HUES48 (cell line): ENCODE results near the gene GID8.

Experiments used
- H3K27ac ChIP-seq: one replicate; pipeline ENCODE4 v1.7.0; 2013; ENCODE audit warnings: low read depth, low read length, inconsistent platforms
- H3K27me3 ChIP-seq: 2 replicates; pipeline ENCODE4 v1.6.1; 2013; ENCODE audit warnings: mild to moderate bottlenecking, low read length; ENCODE audit not compliant: control insufficient read depth, insufficient read depth
- H3K36me3 ChIP-seq: 2 replicates; pipeline ENCODE4 v1.6.1; 2013; ENCODE audit warnings: low read length; ENCODE audit not compliant: control insufficient read depth, insufficient read depth
- H3K4me1 ChIP-seq: 2 replicates; pipeline ENCODE4 v1.6.1; 2013; ENCODE audit warnings: mild to moderate bottlenecking, low read length; ENCODE audit not compliant: control insufficient read depth, insufficient read depth
- H3K4me3 ChIP-seq: 2 replicates; pipeline ENCODE4 v1.5.1; 2013; ENCODE audit warnings: mild to moderate bottlenecking, low read depth, low read length
- H3K9ac ChIP-seq: 2 replicates; pipeline ENCODE4 v1.6.1; 2013; ENCODE audit warnings: mild to moderate bottlenecking, low read depth, low read length, moderate library complexity
- H3K9me3 ChIP-seq: 2 replicates; pipeline ENCODE4 v1.6.1; 2013; ENCODE audit warnings: low read length; ENCODE audit not compliant: control insufficient read depth, insufficient read depth

The GID8 gene

DNA sequence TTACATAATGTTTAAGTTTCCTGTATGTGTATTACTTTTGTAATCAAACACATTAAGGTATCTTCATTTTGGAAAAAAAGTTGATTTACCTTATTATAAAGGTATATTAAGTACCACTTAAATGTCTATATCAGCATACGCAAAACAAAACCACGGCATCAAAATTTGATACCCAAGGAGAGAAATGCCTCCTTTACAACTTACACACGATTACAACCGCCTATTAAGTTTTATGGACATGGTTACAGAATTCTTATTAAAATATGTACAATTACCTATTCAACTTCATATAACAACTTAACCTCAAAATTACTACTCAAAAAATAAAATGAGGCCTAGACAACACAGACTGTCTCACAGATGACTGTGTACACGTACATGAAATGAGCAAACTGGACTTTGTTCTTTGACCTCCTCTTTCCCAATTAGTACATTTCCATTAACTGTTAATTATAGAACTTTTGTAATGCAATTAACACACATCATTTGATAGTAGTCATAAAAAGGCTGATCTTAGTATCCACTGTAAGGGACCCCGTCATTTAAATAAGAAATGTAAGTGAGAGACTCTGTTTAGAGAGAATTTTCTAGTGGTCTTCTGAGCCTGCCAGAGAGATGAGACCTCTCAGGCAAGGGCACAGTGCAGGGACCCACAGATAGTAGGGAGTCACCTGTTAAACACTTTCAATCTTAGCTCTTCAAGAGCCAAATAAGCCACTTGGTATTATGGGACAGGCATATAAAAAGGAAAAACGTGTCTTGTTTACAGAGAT lies 14.1 kb upstream of the GID8 start:
- peak overlapping the region; percentile 36 for H3K27ac ChIP-seq
- 0 out of 2 replicates have a peak overlapping the region, but pooled peaks have one; percentile 18 for H3K9ac ChIP-seq
- no peaks in the 10 kb centered on the region for H3K9me3 ChIP-seq
- H3K4me1 ChIP-seq = peaks cover 53% of the 10 kb centered on the region
- peak overlapping the region; percentile 93 for H3K4me3 ChIP-seq
- no peaks in the 10 kb centered on the region for H3K27me3 ChIP-seq
- H3K36me3 ChIP-seq = no peaks in the 10 kb centered on the region

DNA sequence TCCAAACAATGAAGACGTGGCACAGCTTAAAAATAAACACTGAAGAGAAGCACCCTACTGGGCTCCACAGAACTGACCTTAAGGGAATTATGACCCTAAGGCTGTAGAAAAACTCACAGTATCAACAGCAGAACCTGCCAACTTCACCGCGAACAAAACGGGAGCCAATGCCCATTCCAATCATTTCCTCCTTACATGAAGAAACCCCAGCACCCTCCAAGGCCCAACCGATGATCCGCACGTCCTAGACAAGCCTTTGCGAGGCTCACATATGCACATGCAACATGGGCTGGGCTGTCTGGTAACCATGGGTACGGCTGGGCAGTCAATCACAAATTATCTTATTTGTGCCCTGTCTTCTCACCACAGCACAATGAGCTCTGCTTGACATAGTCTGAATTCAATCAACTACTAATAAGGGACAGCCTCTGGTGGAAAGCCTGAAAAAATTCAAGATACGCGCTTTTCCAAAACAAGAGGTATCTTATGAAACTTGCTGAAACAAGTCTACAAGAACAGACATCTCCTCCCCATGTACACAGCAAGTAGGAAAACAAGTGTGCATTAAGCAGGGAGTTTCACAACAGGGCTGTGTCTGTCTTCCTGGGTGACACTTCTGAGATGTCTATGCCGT lies 13.4 kb upstream of the GID8 start:
- no peaks in the 10 kb centered on the region for H3K9me3 ChIP-seq
- 0 out of 2 replicates have a peak overlapping the region, but pooled peaks have one; percentile 89 for H3K9ac ChIP-seq
- peaks cover 46% of the 10 kb centered on the region for H3K4me1 ChIP-seq
- H3K36me3 ChIP-seq = no peaks in the 10 kb centered on the region
- H3K27ac ChIP-seq = no peak overlapping the region
- H3K4me3 ChIP-seq = peak overlapping the region; percentile 93
- no peaks in the 10 kb centered on the region for H3K27me3 ChIP-seq

DNA sequence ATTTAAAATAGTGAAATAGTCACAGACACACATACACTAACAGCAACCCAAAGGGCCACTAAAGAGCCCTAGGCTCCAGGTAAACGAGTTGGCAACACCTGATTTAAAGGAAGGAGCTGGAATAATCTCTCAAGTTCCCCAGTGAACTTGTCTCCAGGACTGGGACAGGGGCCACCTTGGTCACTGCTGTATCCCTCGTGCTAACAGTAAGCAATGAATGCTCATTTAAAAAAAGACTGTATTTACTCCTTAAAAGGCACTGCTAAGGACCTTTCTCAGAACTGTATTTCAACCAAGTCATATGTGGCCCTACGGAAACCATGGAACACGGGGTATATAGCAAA lies 12.9 kb upstream of the GID8 start:
- H3K27me3 ChIP-seq = no peaks in the 10 kb centered on the region
- H3K4me1 ChIP-seq = peaks cover 44% of the 10 kb centered on the region
- H3K9ac ChIP-seq = peak overlapping the region; percentile 89
- H3K4me3 ChIP-seq = peak overlapping the region; percentile 93
- no peaks in the 10 kb centered on the region for H3K9me3 ChIP-seq
- H3K36me3 ChIP-seq = no peaks in the 10 kb centered on the region
- H3K27ac ChIP-seq = no peak overlapping the region

DNA sequence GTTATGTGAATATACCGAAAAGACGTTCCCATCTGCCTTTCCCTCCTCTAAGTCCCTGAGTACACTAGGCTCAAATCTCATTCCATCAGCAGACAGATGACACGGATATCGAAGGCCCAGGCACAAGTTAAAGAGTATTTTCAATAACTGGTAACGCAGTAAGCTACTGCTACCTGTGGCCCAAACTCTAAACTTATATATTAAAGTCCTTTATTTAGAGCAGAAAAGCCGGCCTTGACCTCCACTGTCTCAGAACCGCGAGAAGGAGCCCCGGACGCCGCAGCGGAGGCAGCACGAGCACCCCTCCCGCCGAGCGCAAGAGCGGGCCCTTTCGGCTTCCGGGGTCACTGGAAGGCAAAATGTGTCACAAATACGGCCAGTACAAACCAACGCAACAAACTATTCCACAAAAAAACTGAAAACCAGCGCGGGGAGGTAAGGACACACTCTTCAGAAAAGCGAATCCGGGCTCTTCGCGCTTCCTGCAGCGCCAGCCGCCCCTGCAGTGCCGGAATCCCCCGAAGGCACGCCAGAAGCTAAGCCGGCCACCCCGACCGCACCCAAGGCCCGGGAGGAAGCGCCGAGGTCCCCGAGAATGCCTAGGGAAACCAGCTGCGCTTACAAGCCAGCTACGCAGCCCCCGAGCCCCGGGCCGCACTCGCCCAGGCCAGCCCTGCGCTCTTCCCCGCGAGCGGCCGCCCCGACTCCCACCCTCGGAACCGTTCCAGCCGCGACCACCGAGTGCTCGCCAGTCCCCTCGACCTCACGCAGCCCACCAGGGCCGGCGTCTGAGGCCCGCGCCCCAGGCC lies 12.3 kb upstream of the GID8 start:
- Histone ChIP-seq H3K4me1 (peaks cover 44% of the 10 kb centered on the region), H3K27me3 (no peaks in the 10 kb centered on the region), H3K9me3 (no peaks in the 10 kb centered on the region), H3K9ac (peak overlapping the region; percentile 89), H3K4me3 (peak overlapping the region; percentile 93), H3K36me3 (no peaks in the 10 kb centered on the region), H3K27ac (peak overlapping the region; percentile 97)

DNA sequence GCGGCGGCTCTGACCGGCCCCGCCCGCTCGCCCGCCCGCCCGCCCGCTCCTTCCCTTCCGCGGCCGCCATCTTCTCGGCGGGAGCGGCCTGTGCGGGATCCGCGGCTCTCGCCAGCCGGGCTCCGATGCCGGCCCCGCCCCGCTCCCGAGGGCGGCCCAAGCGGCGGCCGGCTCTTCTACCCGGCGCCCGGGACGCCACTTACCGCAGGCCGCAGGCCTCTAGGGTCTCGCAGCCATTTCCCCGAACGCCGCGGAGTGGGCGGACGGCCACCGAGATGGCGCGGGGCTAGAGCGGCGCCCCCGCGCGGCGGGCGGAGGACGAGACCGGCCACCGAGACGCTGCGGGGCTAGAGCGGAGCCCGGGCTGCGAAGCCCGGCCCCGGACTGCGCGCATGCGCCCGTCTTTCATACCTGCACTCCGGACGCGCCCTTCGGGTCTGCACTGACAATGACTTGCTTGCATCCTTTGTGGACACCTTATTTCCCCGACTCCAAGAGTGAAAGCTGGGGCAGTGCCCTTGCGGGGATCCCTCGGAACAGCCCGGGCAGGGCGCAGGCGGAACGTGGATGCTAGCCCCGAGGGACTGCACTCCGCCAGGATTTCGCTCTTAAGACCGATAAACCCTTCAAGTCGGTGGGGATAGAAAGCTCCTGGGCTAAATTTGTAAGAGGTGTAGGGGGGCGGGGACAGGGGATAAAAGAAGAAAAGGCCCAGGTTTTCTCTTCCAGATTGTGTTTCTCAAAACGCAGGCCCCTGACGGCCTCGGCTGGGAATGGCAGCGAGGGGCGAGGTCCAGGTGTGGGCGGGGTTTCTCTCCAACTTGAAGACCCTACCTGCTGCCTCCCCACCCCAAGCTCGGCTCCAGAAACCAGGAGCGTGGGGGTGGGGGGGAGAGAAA lies 11.5 kb upstream of the GID8 start, which contains the start of gene DIDO1:
Gene DIDO1, minus strand, starts transcription at position 277 of the 899 bp plus-strand sequence.
- Histone ChIP-seq H3K36me3 (no peaks in the 10 kb centered on the region), H3K9ac (peak within 1 kb of the TSS; percentile 89), H3K27ac (peak within 1 kb of the TSS; percentile 97), H3K4me3 (peak within 1 kb of the TSS; percentile 93), H3K9me3 (no peaks in the 10 kb centered on the region), H3K27me3 (no peaks in the 10 kb centered on the region), H3K4me1 (peaks cover 46% of the 10 kb centered on the region)

DNA sequence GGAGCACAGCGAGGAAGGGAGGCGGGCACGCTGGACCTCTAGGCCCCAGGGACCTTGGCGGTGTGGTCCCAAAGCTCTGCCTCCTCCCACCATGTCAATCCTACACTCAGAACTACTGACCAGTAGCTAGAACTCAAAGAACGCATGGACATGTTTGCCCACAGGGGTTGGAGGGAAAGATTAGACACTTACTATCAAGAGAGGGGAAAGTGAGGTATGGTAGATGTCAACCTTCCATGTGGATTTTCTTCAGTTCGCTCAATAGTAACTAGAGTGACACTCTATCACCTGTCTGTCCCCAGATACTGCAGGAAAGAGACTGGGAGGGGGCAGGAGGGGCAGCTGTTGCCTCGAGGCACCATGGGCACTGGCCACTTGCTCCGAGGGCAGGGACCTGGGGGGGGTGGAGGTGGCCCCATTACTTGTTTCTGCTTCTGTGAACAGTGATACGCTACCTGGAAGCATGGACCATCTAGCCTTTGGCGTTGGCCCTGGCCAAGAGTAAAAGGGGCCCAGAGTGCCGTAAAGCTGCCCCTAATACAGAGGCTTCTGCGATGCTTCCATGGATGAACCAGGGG lies 10.7 kb upstream of the GID8 start:
- Histone ChIP-seq H3K4me1 (peaks cover 51% of the 10 kb centered on the region), H3K4me3 (peak overlapping the region; percentile 93), H3K27ac (peak overlapping the region; percentile 97), H3K27me3 (no peaks in the 10 kb centered on the region), H3K36me3 (0 out of 2 replicates have a peak, but pooled peaks cover 3% of the 10 kb centered on the region), H3K9me3 (no peaks in the 10 kb centered on the region), H3K9ac (peak overlapping the region; percentile 89)

DNA sequence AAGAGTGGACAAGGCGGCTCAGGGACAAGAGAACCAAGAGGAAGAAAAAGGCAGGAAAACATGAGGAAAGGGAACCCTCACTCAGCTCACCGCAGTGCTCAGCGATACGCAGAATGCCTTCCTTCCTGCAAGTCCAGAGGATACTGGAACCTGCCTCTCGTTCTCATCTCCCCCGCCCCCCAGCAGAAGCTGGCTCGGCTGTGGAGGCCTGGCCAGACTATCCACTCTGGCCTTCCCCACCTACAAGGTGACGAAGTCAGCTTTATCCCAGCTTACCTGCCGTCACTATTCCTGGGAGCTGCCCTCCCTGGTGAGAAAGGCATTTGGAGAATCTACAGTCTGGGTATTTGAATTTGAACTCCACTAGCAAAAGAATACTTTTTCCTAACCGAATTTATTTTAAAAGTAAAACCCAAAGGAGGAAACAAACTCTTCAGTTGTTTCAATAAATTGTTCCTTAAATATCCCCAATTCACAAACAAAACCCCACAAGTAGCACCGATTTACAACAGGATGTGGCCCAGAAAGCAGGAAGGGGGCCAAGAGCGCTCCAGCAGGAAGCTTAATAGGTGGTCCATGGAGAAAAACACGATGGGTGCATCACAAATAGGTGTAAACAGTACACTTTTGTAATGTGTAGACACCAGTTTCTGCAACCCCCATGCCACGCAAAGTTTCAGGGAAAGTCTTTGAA lies 9.6 kb upstream of the GID8 start:
- Histone ChIP-seq H3K9me3 (no peaks in the 10 kb centered on the region), H3K27ac (peak overlapping the region; percentile 97), H3K4me3 (peak overlapping the region; percentile 93), H3K36me3 (peaks cover 11% of the 10 kb centered on the region), H3K27me3 (no peaks in the 10 kb centered on the region), H3K4me1 (peaks cover 50% of the 10 kb centered on the region), H3K9ac (peak overlapping the region; percentile 74)

DNA sequence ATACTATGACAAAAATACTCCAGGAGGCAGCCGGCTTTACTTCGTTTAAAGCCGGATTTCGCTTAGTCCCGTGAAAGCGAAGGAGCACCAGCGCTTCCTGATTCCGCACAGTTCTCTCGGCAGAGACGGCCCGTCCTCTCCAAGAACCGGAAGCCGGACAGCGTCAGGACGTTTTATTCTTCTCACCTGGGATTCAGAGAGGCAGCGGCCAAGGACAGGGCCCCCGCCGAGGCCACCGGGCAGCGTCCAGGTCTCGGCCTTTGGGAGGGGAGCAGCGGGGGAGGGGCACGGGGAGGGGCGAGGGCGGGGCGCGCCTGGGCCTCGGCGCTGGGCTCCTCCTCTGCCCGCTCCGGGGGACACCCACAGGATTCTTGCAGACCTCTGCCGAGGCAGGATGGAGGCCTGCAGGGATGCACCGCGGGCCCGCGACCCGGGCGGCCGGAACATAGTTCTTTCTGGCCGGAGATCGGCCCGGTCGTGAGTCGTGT lies 8.9 kb upstream of the GID8 start:
- peak overlapping the region; percentile 93 for H3K4me3 ChIP-seq
- peak overlapping the region; percentile 97 for H3K27ac ChIP-seq
- peaks cover 45% of the 10 kb centered on the region for H3K4me1 ChIP-seq
- H3K9ac ChIP-seq = peak overlapping the region; percentile 74
- H3K27me3 ChIP-seq = no peaks in the 10 kb centered on the region
- no peaks in the 10 kb centered on the region for H3K9me3 ChIP-seq
- H3K36me3 ChIP-seq = peaks cover 18% of the 10 kb centered on the region

DNA sequence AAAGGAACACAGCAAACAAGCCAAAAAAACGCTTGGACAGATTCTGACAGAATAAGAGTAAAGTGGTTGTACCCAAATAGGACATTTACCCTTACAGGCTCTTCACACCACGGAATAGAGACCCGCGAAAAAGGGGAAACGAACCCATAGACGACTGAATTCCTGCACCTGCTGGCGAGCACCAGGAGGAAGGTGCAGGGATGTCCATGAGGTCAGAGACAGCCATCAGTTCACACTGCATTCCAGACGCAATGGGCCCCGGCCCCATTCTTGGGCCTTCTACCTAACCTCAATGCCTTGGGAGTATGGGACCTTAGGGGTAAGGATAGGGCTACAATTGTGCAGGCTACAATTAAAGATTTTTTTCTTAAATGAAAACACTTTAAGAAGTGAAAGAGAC lies 6.5 kb upstream of the GID8 start:
- H3K9ac ChIP-seq = no peak overlapping the region
- peaks cover 53% of the 10 kb centered on the region for H3K4me1 ChIP-seq
- no peaks in the 10 kb centered on the region for H3K27me3 ChIP-seq
- no peak overlapping the region for H3K4me3 ChIP-seq
- no peak overlapping the region for H3K27ac ChIP-seq
- H3K36me3 ChIP-seq = peaks cover 39% of the 10 kb centered on the region
- no peaks in the 10 kb centered on the region for H3K9me3 ChIP-seq
